GM12878 (cell line): ENCODE data around the gene IER2. TPM values are rescaled to one million over a fixed set of nuclear protein-coding genes. Genes with fewer than 3 reads are reported as not detected.

Experiments used
- BACH1 ChIP-seq: fragments of 450-650 bp; IDR thresholded peaks from 2 replicates; pipeline ENCODE4 v1.6.1; 2017; ENCODE audit warnings: mild to moderate bottlenecking, borderline replicate concordance
- CEBPB ChIP-seq, 2 experiments: fragments of 150-350 bp in 1 of 2; IDR thresholded peaks; 2 replicates each; pipeline ENCODE4 v1.6.1; 2012 to 2014; ENCODE audit warnings: low read depth in 2 of 2, low read length in 2 of 2, borderline replicate concordance in 1 of 2, inconsistent platforms in 1 of 2
- CEBPZ ChIP-seq: fragments of 150-350 bp; IDR thresholded peaks from 2 replicates; pipeline ENCODE4 v1.6.1; 2016; ENCODE audit warnings: low read depth, low read length
- CREM ChIP-seq: IDR thresholded peaks from 2 replicates; pipeline ENCODE4 v1.6.1; 2014; ENCODE audit warnings: antibody characterized with exemption, low read depth
- NFXL1 ChIP-seq: fragments of 450-650 bp; IDR thresholded peaks from 2 replicates; pipeline ENCODE4 v1.6.1; 2017; ENCODE audit warnings: antibody characterized with exemption, mild to moderate bottlenecking, borderline replicate concordance
- NR2C2 ChIP-seq: IDR thresholded peaks from 2 replicates; pipeline ENCODE4 v1.6.1; 2011; ENCODE audit warnings: borderline replicate concordance, low read depth; ENCODE audit not compliant: control insufficient read depth, insufficient read length
- POU2F2 ChIP-seq: IDR thresholded peaks from 3 replicates; pipeline ENCODE4 v1.6.1; 2011; ENCODE audit warnings: low read depth, mild to moderate bottlenecking, low read length, borderline replicate concordance
- RAD51 ChIP-seq: fragments of 450-650 bp; IDR thresholded peaks from 2 replicates; pipeline ENCODE4 v1.6.1; 2016; ENCODE audit warnings: moderate library complexity, mild to moderate bottlenecking, inconsistent platforms
- RUNX3 ChIP-seq: IDR thresholded peaks from 2 replicates; pipeline ENCODE4 v1.6.1; 2012; ENCODE audit warnings: low read length, inconsistent platforms
- SRF ChIP-seq, 2 experiments: IDR thresholded peaks; 2 replicates each; pipeline ENCODE4 v1.6.1; 2011; ENCODE audit warnings: low read depth in 2 of 2, low read length in 2 of 2, mild to moderate bottlenecking in 1 of 2, moderate library complexity in 1 of 2
- SUZ12 ChIP-seq: fragments of 200-600 bp; sonication (generic); IDR thresholded peaks from one replicate; pipeline ENCODE4 v1.6.1; 2018; ENCODE audit warnings: antibody characterized with exemption, mild to moderate bottlenecking; ENCODE audit not compliant: unreplicated experiment
- TARDBP ChIP-seq: IDR thresholded peaks from 2 replicates; pipeline ENCODE4 v1.6.1; 2016; ENCODE audit warnings: borderline replicate concordance
- ZBTB4 ChIP-seq: fragments of 450-650 bp; formaldehyde crosslinking; IDR thresholded peaks from 2 replicates; pipeline ENCODE4 v1.4.0; 2022; ENCODE audit warnings: mild to moderate bottlenecking, moderate library complexity
- ZNF592 ChIP-seq: fragments of 450-650 bp; IDR thresholded peaks from 2 replicates; pipeline ENCODE4 v1.6.1; 2017; ENCODE audit warnings: mild to moderate bottlenecking, moderate library complexity
- ZSCAN29 ChIP-seq: fragments of 450-650 bp; IDR thresholded peaks from 2 replicates; pipeline ENCODE4 v1.6.1; 2017; ENCODE audit warnings: mild to moderate bottlenecking, moderate library complexity
- polyA plus RNA-seq, 11 experiments: library from polyadenylated mRNA; depleted of rRNA in 4 of 11; unstranded in 6 of 11; stranded (reverse) in 5 of 11; fragments of >200 nt; fragmentation: Nextera tagmentation in 4 of 11; fragmentation: Illumina TruSeq in 1 of 11; extraction: Ambion mirVana in 4 of 11; extraction: Trizol in 1 of 11; gene quantifications; 1 replicate in 1 of 11; 2 replicates in 10 of 11; pipeline versions ENCODE4 v1.2.1 to v1.2.3, GENCODE V29; 2011 to 2016; ENCODE audit warnings: inconsistent platforms in 2 of 11, missing spikeins in 2 of 11, low read depth in 1 of 11
- total RNA-seq, 4 experiments: library from RNA; depleted of rRNA in 3 of 4; stranded (reverse); fragments of >200 nt in 3 of 4; fragmentation: Illumina TruSeq in 1 of 4; extraction: Trizol in 1 of 4; gene quantifications; 2 replicates each; pipeline versions ENCODE4 v1.2.1 to v1.2.3, GENCODE V29; 2013 to 2021
- TF ChIP-seq, protein P1 (sequence below): fragments of 450-650 bp; IDR thresholded peaks from 2 replicates; pipeline ENCODE4 v1.6.1; 2017; ENCODE audit warnings: mild to moderate bottlenecking, low read depth, inconsistent platforms; ENCODE audit not compliant: poor library complexity, severe bottlenecking

Gene IER2
- total and polyA plus RNA-seq, 10 of the 15 experiments (the other 5 are each of a cell fraction or from before 2014, with no cell fraction given), result 2.8 to 94.5 (median 24.9) TPM

- TF ChIP-seq ZBTB4, result no peak
- no peak for TF ChIP-seq CEBPB (IDR thresholded peaks at IDR 0.05; ENCODE audit: borderline replicate concordance in 1 of 2, low read depth in 2 of 2, low read length in 2 of 2)
- TF ChIP-seq SRF (IDR thresholded peaks at IDR 0.05; ENCODE audit: low read depth in 2 of 2, low read length in 2 of 2), result peak; percentile 88 to 96
- no peak for TF ChIP-seq ZNF592
- peak; percentile 83; the same call in 1 of the 3 replicates for TF ChIP-seq POU2F2
- TF ChIP-seq SUZ12, result no peak
- no peak for TF ChIP-seq CEBPZ
- no peak for TF ChIP-seq NR2C2
- no peak for TF ChIP-seq RUNX3
- no peak for TF ChIP-seq RAD51
- TF ChIP-seq BACH1, result no peak
- no peak for TF ChIP-seq TARDBP
- TF ChIP-seq, protein P1, sequence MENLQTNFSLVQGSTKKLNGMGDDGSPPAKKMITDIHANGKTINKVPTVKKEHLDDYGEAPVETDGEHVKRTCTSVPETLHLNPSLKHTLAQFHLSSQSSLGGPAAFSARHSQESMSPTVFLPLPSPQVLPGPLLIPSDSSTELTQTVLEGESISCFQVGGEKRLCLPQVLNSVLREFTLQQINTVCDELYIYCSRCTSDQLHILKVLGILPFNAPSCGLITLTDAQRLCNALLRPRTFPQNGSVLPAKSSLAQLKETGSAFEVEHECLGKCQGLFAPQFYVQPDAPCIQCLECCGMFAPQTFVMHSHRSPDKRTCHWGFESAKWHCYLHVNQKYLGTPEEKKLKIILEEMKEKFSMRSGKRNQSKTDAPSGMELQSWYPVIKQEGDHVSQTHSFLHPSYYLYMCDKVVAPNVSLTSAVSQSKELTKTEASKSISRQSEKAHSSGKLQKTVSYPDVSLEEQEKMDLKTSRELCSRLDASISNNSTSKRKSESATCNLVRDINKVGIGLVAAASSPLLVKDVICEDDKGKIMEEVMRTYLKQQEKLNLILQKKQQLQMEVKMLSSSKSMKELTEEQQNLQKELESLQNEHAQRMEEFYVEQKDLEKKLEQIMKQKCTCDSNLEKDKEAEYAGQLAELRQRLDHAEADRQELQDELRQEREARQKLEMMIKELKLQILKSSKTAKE, result no peak
- TF ChIP-seq NFXL1, result no peak
- TF ChIP-seq CREM, result peak; percentile 60; the same call in 1 of the 2 replicates
- TF ChIP-seq ZSCAN29, result no peak
Observed at GRCh38 chr19:13162724-13163608, 12.8 kb downstream of the IER2 start (continued).
